GM19397 (cell line): ENCODE data around the gene WDR33.
A peak's percentile ranks its signal among the peaks of the same experiment; 100 is the strongest.
"Not testable (repeated sequence)": the region's sequence is repeated elsewhere in the genome, so short reads cannot be mapped to it uniquely, and the experiment has no call there.

Experiments
- ATAC-seq: cut with Tn5 transposase; IDR thresholded peaks from one replicate; pipeline ENCODE4 v1.9.1; 2021; ENCODE audit warnings: mild to moderate bottlenecking, moderate library complexity; ENCODE audit not compliant: unreplicated experiment

Gene WDR33

GRCh38 chr2:127810619-127811396 is at the start of gene WDR33:
TSS of gene WDR33 (minus strand) at chr2:127811171. CDS start at chr2:127770981, 40,190 bp downstream.
- peak; percentile 98 for ATAC-seq

DNA sequence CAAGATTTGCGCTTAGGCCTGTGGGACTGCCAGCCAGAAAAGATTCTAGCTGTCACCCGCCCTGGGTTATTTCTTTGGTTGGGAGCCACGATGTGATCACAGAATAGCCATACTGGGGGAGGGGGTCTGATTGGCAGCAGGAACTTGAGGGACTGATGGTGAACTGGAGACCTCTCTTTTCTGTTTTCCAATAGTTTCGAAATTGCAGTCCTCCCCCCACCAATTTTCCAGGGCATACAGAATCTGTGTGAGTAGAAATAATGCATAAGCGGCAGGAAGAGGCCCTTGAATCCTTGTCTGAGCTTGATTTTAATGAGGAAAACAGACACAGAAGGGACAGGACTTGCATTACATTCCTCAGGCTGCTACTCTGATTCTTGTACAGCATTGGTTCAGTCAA is 49.2 kb upstream of the WDR33 start:
- no peak for ATAC-seq

GRCh38 chr2:127859712-127860085 is 48.7 kb upstream of the WDR33 start:
- no peak for ATAC-seq

DNA sequence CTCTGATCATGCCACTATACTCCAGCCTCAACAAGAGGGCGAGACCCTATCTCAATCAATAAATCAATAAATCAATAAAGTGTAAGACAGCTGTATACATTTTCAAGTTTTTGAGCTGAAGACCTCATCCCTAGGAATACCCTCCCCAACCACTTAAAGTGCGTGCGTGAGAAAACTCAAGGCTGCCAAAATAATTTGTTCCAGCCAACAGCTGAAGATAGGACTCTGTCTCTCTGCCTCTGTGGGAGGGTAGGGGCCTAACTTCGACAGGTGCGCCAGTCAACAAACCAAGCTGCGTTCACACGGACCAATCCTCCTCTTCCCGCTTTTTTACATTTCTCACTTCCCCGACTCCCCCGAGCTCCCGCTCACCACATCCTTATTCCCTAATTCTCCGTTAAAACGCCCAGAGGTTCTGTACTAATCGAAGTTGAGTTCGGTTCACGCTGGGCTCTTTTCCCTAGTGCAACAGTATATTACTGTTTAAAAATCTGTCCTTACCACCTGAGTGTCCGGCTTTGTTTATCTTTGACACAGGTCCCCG is 46.4 kb upstream of the WDR33 start:
- ATAC-seq = no peak

DNA sequence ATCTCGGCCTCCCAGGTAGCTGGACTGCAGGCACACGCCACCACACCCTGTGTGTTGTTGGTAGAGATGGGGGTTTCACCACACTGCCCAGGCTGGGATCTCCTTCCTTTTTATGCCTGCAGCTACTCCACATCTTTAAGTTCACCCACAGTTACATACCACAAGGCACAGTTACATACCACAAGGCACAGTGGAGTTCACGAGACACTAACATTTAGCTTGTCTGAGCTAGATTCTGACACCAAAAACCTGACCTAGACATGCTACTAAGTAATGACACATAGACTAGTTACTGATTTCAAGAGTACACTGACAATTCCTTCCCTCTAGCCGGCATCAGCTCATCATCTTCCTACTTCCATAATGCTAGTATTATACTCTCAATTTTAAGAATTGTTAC is 42.7 kb upstream of the WDR33 start:
- ATAC-seq = no peak

DNA sequence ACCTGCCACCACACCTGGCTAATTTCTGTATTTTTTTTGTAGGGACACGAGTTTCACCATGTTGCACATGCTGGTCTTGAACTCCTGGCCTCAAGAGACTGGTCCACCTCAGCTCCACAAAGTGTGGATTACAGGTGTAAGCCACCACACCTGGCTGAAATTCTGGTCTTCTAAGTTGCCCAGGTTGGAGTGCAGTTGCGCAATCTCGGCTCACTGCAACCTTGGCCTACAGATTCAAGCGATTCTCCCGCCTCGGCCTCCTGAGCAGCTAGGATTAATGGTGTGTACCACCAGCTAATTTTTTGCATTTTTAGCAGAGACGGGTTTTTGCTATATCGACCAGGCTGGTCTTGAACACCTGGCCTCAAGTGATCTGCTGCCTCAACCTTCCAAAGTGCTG is 41.4 kb upstream of the WDR33 start:
- no peak for ATAC-seq

DNA sequence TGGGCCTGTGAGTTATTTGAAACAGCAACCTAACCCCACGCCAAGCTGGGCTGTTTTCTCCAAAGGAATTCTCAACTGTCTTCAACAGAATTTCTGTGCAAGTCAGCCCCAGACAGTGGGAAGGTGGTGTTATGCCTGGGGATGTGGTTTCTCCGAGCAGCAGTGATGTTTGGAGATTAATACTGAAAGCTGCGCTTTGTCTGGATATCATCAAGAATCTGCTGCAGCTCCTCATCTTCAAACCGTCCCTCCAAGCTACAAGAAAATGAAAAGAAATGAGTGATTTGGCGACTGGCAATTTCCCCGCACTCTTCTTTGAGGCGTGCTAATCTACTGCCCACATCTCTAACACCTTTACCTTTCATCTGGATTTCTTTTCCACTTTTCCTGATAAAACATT is 37.0 kb upstream of the WDR33 start:
- no peak for ATAC-seq

DNA sequence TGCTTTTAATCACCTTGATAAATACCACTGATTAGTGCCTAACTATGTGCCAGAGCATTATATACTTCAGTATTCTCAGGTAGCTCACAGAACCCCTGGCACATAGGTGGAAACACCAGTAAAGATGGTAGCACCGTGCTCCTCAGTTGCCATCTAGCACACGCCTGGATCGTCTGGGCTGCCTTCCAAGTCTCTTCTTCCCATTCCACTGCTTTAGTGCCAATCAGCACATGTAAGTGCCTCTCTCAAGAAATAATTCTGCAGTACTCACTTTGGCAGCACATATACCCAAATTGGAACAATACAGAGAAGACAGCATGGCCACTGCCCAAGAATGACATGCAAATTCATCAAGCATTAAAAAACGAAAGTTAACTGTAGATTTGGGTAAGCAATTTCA is 34.0 kb upstream of the WDR33 start:
- ATAC-seq = no peak

- ATAC-seq = no peak
These were observed 32.7 kb upstream of the WDR33 start for GRCh38 chr2:127843677-127844076.

GRCh38 chr2:127841466-127842178 is 30.7 kb upstream of the WDR33 start:
- no peak for ATAC-seq

- ATAC-seq = no peak
These were observed 29.9 kb upstream of the WDR33 start for GRCh38 chr2:127840893-127841292.

DNA sequence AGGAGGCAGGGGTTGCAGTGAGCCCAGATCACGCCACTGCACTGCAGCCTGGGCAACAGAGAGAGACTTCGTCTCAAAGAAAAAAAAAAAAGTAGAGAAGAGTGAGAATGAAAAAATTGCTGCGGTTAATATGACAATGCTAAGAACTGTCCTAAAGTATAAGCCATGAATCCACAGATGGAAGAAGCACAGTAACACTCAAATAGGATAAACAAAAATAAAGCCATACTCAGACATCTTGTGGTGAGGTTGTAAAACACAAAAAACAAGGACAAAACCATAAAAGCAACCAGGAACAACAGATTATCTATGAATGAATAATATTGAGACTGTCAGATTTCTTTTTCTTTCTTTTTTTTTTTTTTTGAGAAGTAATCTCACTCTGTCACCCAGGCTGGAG is 24.0 kb upstream of the WDR33 start:
- no peak for ATAC-seq

- peak; percentile 97 for ATAC-seq
These were observed 18.9 kb upstream of the WDR33 start for GRCh38 chr2:127829845-127830246.

- ATAC-seq = not testable (repeated sequence)
These were observed 15.7 kb upstream of the WDR33 start for GRCh38 chr2:127826708-127827107.

DNA sequence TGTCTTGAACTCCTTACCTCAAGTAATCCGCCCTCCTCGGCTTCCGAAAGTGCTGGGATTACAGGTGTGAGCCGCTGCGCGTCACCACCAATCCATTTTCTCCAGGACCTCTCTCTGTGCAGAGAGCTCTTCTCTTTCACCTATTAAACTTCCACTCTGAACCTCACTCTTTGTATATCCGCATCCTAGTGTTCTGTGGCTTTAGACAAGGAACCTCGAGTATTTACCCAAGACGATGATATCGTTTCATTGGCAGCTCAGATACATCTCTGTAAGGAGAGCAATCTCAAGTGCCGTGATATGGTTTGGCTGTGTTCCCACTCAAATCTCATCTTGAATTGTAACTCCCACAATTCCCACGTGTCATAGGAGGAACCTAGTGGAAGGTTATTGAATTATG is 15.1 kb upstream of the WDR33 start:
- no peak for ATAC-seq

DNA sequence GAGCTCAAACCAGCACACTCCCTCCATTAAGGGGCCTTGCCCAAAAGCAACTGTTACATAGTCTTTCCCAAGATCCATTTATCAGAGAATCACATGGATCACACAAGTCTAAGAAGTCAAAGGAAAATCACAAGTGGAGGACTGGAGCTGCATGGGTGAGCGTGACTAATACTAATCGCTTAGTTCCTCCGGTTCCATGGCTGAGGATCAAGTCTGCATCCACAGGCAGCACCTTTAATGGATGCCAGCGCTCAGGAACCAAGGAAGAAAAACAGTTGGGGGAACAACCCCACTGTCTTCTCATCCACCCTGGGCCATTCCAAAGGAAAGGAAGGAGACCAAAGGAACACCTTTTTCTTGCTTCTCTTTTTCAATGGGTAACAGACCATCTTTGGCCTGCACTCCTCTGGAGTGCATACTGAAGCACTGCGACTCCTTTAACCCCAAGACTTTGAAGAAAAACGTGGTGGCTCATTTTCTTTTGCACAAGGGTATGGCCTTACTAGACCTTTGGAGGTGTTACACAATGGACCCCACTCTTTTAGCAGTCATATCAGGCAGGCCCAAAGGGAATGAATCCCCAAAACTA is 9.2 kb upstream of the WDR33 start:
- ATAC-seq = no peak

DNA sequence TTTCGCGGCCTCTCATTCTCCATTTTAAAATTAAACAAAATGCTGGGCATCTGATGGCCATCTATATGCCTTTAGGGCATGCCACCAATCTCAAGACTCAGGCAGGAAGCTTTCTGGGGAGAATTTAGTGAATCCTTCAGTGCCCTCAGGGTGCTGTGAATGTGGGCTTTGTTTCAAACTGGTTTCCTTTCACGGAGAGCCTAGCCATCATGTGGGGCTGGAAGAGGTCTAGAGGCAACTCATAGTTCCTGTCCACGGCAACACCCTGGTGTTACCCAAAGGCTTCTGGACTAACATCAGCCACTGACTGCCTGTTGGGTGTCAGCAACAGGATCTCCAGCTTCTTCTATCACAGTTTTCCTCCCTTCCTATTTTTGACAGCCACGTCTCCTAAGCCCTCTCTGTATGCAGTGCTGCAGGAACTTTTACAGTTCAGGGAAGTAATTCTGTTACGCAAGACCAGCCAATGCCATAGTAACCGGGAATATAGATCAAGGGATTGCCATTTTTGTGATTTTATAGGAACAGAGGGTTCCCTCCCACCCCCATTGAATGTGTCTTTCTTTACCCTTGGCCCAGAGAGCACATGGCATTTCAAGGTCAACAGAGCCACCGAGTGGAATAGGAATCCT is 7.9 kb upstream of the WDR33 start:
- no peak for ATAC-seq

- no peak for ATAC-seq
These were observed 7.3 kb upstream of the WDR33 start for GRCh38 chr2:127818241-127818640.

DNA sequence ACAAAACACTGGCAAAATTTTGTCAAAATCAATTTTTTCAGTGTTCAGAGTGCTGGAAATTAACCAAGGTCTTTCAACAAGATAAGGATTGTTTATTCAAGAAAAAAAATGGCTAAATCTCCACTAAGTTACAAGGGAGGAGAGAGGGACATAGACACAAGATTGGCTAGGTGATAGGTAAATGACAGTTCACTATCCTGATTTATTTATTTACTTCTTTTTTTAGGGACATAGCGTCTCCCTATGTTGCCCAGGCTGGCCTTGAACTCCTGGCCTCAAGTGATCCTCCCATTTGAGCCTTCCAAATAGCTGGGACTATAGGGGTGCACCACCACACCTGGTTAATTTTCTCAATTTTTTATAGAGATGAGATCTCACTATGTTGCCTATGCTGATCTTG is 3.7 kb upstream of the WDR33 start:
- no peak for ATAC-seq

DNA sequence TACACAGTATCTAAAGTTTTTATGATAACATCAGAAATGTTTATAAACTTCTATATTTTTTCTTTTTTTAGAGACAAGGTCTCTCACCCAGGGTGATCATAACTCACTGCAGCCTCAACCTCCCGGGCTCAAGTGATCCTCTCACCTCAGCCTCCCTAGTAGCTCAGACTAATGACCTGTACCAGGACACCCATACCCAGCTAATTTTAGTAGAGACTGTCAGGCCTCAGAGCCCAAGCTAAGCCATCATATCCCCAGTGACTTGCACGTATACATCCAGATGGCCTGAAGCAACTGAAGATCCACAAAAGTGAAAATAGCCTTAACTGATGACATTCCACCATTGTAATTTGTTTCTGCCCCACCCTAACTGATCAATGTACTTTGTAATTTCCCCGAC is 1.5 kb upstream of the WDR33 start:
- not testable (repeated sequence) for ATAC-seq
